Peyer's patch (tissue), 4 donors: ENCODE data around the gene AK1.

Source experiments
- CTCF ChIP-seq, 6 experiments: fragments of 450-650 bp in 4 of 6; fragments of 200-600 bp in 2 of 6; sonication (generic) in 1 of 6; IDR thresholded peaks; one replicate each; pipeline ENCODE4 v1.5.1; 2017 to 2019; ENCODE audit warnings: antibody characterized with exemption in 6 of 6, mild to moderate bottlenecking in 3 of 6, moderate library complexity in 1 of 6
- POLR2A ChIP-seq, 2 donors: fragments of 450-650 bp; IDR thresholded peaks; one replicate each; pipeline ENCODE4 v1.5.1; 2017; ENCODE audit warnings: antibody characterized with exemption in 2 of 2, mild to moderate bottlenecking in 2 of 2, moderate library complexity in 2 of 2

- TF ChIP-seq CTCF (IDR thresholded peaks at IDR 0.05), result no peak
- peak in 1 of 2 donors; percentile 26 for TF ChIP-seq POLR2A (IDR thresholded peaks at IDR 0.05)
Measured at GRCh38 chr9:127854184-127854806, 23.2 kb downstream of the AK1 start, which contains the start of gene ENG.
